NAMALWA (cell line): ENCODE results near the gene USP3.

Experiments
- DNase-seq: peaks from one replicate; pipeline ENCODE4 v3.0.0-alpha.2; 2015; ENCODE audit warnings: low spot score

The USP3 gene

GRCh38 chr15:63497642-63498467 lies 6.5 kb upstream of the USP3 start:
- DNase-seq = peak; percentile 65

- DNase-seq = no peak
Measured at GRCh38 chr15:63499175-63499549, 5.2 kb upstream of the USP3 start.

GRCh38 chr15:63499611-63500010 lies 4.8 kb upstream of the USP3 start:
- DNase-seq = no peak

- no peak for DNase-seq
Measured at GRCh38 chr15:63500265-63501250, 3.8 kb upstream of the USP3 start.

- DNase-seq = no peak
Measured at GRCh38 chr15:63501256-63502089, 2.9 kb upstream of the USP3 start.

- DNase-seq = no peak
Measured at GRCh38 chr15:63502137-63502766, 2.1 kb upstream of the USP3 start.

- peak; percentile 83 for DNase-seq
Measured at GRCh38 chr15:63502843-63503738, 1.3 kb upstream of the USP3 start.

GRCh38 chr15:63503739-63504246 lies 600 bp upstream of the USP3 start:
- peak; percentile 88 for DNase-seq

GRCh38 chr15:63504979-63505841 lies 817 bp downstream of the USP3 start:
- DNase-seq = peak; percentile 86

GRCh38 chr15:63505842-63506222 lies 1.4 kb downstream of the USP3 start:
- DNase-seq = no peak

- peak; percentile 49 for DNase-seq
Measured at GRCh38 chr15:63506537-63507035, 2.2 kb downstream of the USP3 start.

GRCh38 chr15:63507878-63508818 lies 3.8 kb downstream of the USP3 start:
- no peak for DNase-seq

- no peak for DNase-seq
Measured at GRCh38 chr15:63509056-63509954, 4.9 kb downstream of the USP3 start.

- DNase-seq = no peak
Measured at GRCh38 chr15:63509955-63510940, 5.9 kb downstream of the USP3 start.

GRCh38 chr15:63512148-63512547 lies 7.8 kb downstream of the USP3 start:
- no peak for DNase-seq

- no peak for DNase-seq
Measured at GRCh38 chr15:63513271-63513670, 8.9 kb downstream of the USP3 start.
